H1 (cell line): ENCODE measurements around the gene SLC25A21. TPM values are rescaled to one million over a fixed set of nuclear protein-coding genes. Genes with fewer than 3 reads are reported as not detected.

Source experiments
- CTCF ChIA-PET: fragments of 300-600 bp; sonication (Branson Sonifier 250); formaldehyde crosslinking; loops from one replicate; lab custom pipeline; 2021; ENCODE audit not compliant: partially characterized antibody; lab: Charles Lee
- POLR2A ChIA-PET: fragments of 300-600 bp; sonication (Branson Sonifier 250); formaldehyde crosslinking; loops from one replicate; lab custom pipeline; 2021; ENCODE audit warnings: inconsistent platforms; ENCODE audit not compliant: partially characterized antibody; lab: Charles Lee
- DNase-seq, 2 experiments: peaks; one replicate each; pipeline versions ENCODE4 v3.0.0 to v3.0.0-alpha.2; 2010 to 2022; ENCODE audit warnings: low spot score in 2 of 2, low read depth in 1 of 2, mixed read lengths in 1 of 2
- FAIRE-seq: peaks from 2 replicates; lab custom pipeline; 2011; peaks lifted over from hg19 to GRCh38; lab: Jason Lieb, UNC
- H2AFZ ChIP-seq: 2 replicates; pipeline ENCODE4 v1.8.1; 2012; ENCODE audit warnings: low read length, inconsistent platforms
- H2AK5ac ChIP-seq: 2 replicates; pipeline ENCODE4 v1.6.1; 2013; ENCODE audit warnings: low read depth, low read length
- H2BK120ac ChIP-seq: replicated peaks from 2 replicates; pipeline ENCODE3; 2013; ENCODE audit warnings: low read depth, low read length, inconsistent platforms
- H2BK12ac ChIP-seq: 2 replicates; pipeline ENCODE4 v1.6.1; 2013; ENCODE audit warnings: low read depth, low read length
- H2BK15ac ChIP-seq: 2 replicates; pipeline ENCODE4 v1.6.1; 2013; ENCODE audit warnings: low read length
- H2BK20ac ChIP-seq: 2 replicates; pipeline ENCODE4 v1.6.1; 2013; ENCODE audit warnings: low read length
- H2BK5ac ChIP-seq: 2 replicates; pipeline ENCODE4 v1.6.1; 2013; ENCODE audit warnings: low read depth, low read length
- H3K14ac ChIP-seq: 2 replicates; pipeline ENCODE4 v1.6.1; 2013; ENCODE audit warnings: inconsistent platforms; ENCODE audit not compliant: insufficient read length
- H3K18ac ChIP-seq: 2 replicates; pipeline ENCODE4 v1.6.1; 2013; ENCODE audit warnings: low read length; ENCODE audit errors: extremely low read depth
- H3K23ac ChIP-seq: 2 replicates; pipeline ENCODE4 v1.6.1; 2013; ENCODE audit warnings: inconsistent platforms; ENCODE audit not compliant: insufficient read length
- H3K23me2 ChIP-seq: 2 replicates; pipeline ENCODE4 v1.6.1; 2013; ENCODE audit warnings: low read depth, low read length
- H3K27ac ChIP-seq: 2 replicates; pipeline ENCODE4 v1.6.1; 2011; ENCODE audit warnings: low read depth, low read length, inconsistent platforms
- H3K27me3 ChIP-seq, 4 experiments: replicated peaks in 1 of 4; 1 replicate in 1 of 4; 2 replicates in 3 of 4; pipeline versions ENCODE4 v1.6.1 to v1.8.1; 2011 to 2013; ENCODE audit warnings: low read length in 3 of 4, mild to moderate bottlenecking in 3 of 4, inconsistent platforms in 2 of 4, mixed read lengths in 2 of 4, moderate library complexity in 1 of 4; ENCODE audit not compliant: control insufficient read depth in 3 of 4, insufficient read depth in 3 of 4; ENCODE audit errors: extremely low read depth in 1 of 4
- H3K36me3 ChIP-seq, 4 experiments: 2 replicates each; pipeline versions ENCODE4 v1.6.1 to v1.8.1; 2011 to 2013; ENCODE audit warnings: mild to moderate bottlenecking in 4 of 4, low read length in 3 of 4, moderate library complexity in 2 of 4, control low read depth in 1 of 4, inconsistent platforms in 1 of 4; ENCODE audit not compliant: insufficient read depth in 4 of 4, control insufficient read depth in 2 of 4
- H3K4ac ChIP-seq: replicated peaks from 2 replicates; pipeline ENCODE3; 2013; ENCODE audit warnings: low read length, low read depth, mixed read lengths, inconsistent platforms; ENCODE audit not compliant: insufficient read length
- H3K4me1 ChIP-seq, 4 experiments: replicated peaks in 1 of 4; 1 replicate in 1 of 4; 2 replicates in 3 of 4; pipeline versions ENCODE4 v1.6.1 to v1.8.1; 2011 to 2013; ENCODE audit warnings: low read length in 3 of 4, inconsistent platforms in 2 of 4, mixed read lengths in 1 of 4; ENCODE audit not compliant: insufficient read depth in 4 of 4, control insufficient read depth in 3 of 4
- H3K4me2 ChIP-seq, 2 experiments: 2 replicates each; pipeline versions ENCODE4 v1.6.1 to v1.8.1; 2011 to 2013; ENCODE audit warnings: low read depth in 2 of 2, low read length in 2 of 2, control low read depth in 1 of 2, inconsistent platforms in 1 of 2, mild to moderate bottlenecking in 1 of 2; ENCODE audit not compliant: insufficient read depth in 1 of 2
- H3K4me3 ChIP-seq, 4 experiments: fragments of 200-600, 300-600 bp in 1 of 4; sonication (generic), shearing (Covaris generic), sonication (Bioruptor Twin) in 1 of 4; 2 replicates each; pipeline versions ENCODE4 v1.5.1 to v1.8.1; 2011 to 2016; ENCODE audit warnings: low read length in 4 of 4, low read depth in 3 of 4, control low read depth in 2 of 4, inconsistent platforms in 2 of 4, mild to moderate bottlenecking in 2 of 4, mixed read lengths in 1 of 4, moderate library complexity in 1 of 4; ENCODE audit not compliant: insufficient read depth in 2 of 4; ENCODE audit errors: extremely low read depth in 1 of 4
- H3K56ac ChIP-seq: replicated peaks from 2 replicates; pipeline ENCODE3; 2013; ENCODE audit warnings: low read depth, mild to moderate bottlenecking, mixed read lengths, low read length, inconsistent platforms; ENCODE audit not compliant: insufficient read length
- H3K79me1 ChIP-seq: 2 replicates; pipeline ENCODE4 v1.6.1; 2013; ENCODE audit warnings: low read depth, low read length, control low read depth
- H3K79me2 ChIP-seq, 2 experiments: 2 replicates each; pipeline versions ENCODE4 v1.6.1 to v1.8.1; 2012 to 2013; ENCODE audit warnings: low read length in 2 of 2, mild to moderate bottlenecking in 2 of 2, inconsistent platforms in 1 of 2; ENCODE audit not compliant: insufficient read depth in 2 of 2, control insufficient read depth in 1 of 2
- H3K9ac ChIP-seq, 4 experiments: replicated peaks in 1 of 4; 1 replicate in 1 of 4; 2 replicates in 3 of 4; pipeline versions ENCODE4 v1.6.1 to v1.8.1; 2011 to 2013; ENCODE audit warnings: low read depth in 3 of 4, low read length in 3 of 4, control low read depth in 2 of 4, mild to moderate bottlenecking in 2 of 4, moderate library complexity in 2 of 4, inconsistent platforms in 1 of 4; ENCODE audit errors: extremely low read depth in 1 of 4
- H3K9me3 ChIP-seq, 2 experiments: 2 replicates each; pipeline versions ENCODE4 v1.6.1 to v1.8.1; 2012 to 2013; ENCODE audit warnings: mild to moderate bottlenecking in 2 of 2, moderate library complexity in 2 of 2, control low read depth in 1 of 2, inconsistent platforms in 1 of 2, low read depth in 1 of 2, low read length in 1 of 2, mixed read lengths in 1 of 2; ENCODE audit not compliant: insufficient read depth in 2 of 2
- H4K20me1 ChIP-seq, 2 experiments: replicated peaks in 1 of 2; 2 replicates each; pipeline versions ENCODE3 to v1.8.1; 2011 to 2013; ENCODE audit warnings: inconsistent platforms in 2 of 2, low read length in 2 of 2, mild to moderate bottlenecking in 1 of 2; ENCODE audit not compliant: insufficient read depth in 2 of 2, control insufficient read depth in 1 of 2
- H4K5ac ChIP-seq: 2 replicates; pipeline ENCODE4 v1.6.1; 2013; ENCODE audit warnings: low read length, low read depth, mixed read lengths, inconsistent platforms; ENCODE audit not compliant: insufficient read length
- H4K8ac ChIP-seq: 2 replicates; pipeline ENCODE4 v1.8.0; 2013; ENCODE audit warnings: mild to moderate bottlenecking, moderate library complexity, low read length, inconsistent platforms; ENCODE audit not compliant: insufficient read depth; ENCODE audit errors: extremely low read depth
- H4K91ac ChIP-seq: replicated peaks from 2 replicates; pipeline ENCODE3; 2013; ENCODE audit warnings: low read length, mixed read lengths, inconsistent platforms; ENCODE audit not compliant: insufficient read length
- WGBS, 2 experiments: shearing (Covaris generic) in 1 of 2; methylation state at CpG; one replicate each; pipeline versions ENCODE4 v1.1.6 to v1.1.7; 2013 to 2015; ENCODE audit warnings: low lambda C conversion rate in 2 of 2, mixed read lengths in 2 of 2, inconsistent platforms in 1 of 2, low coverage in 1 of 2, missing lambda C conversion rate in 1 of 2; ENCODE audit not compliant: insufficient replicate concordance in 2 of 2, insufficient coverage in 1 of 2, insufficient read length in 1 of 2; ENCODE audit errors: extremely low coverage in 1 of 2, missing lambda C conversion rate in 1 of 2; 5-methylcytosine and 5-hydroxymethylcytosine counted together
- polyA plus RNA-seq, 7 experiments: library from polyadenylated mRNA; depleted of rRNA in 3 of 7; stranded (reverse) in 5 of 7; unstranded in 2 of 7; fragments of >200 nt in 5 of 7; fragments of 200-250 nt in 2 of 7; gene quantifications; 1 replicate in 5 of 7; 2 replicates in 1 of 7; 4 replicates in 1 of 7; pipeline versions ENCODE4 v1.2.1 to v1.2.3, GENCODE V29; 2011 to 2013; ENCODE audit warnings: missing spikeins in 2 of 7, mixed read lengths in 2 of 7
- total RNA-seq: library from RNA; stranded (reverse); fragmentation: NEBNext Ultra II Directional; extraction: Animal tissue kit (Norgen Biotek cat#: 25700); gene quantifications from 2 replicates; pipeline ENCODE4 v1.2.1, GENCODE V29; 2021
- TF ChIP-seq, protein P1 (sequence below): IDR thresholded peaks from 2 replicates; pipeline ENCODE4 v1.6.1; 2011; ENCODE audit warnings: low read depth, mild to moderate bottlenecking, low read length; ENCODE audit not compliant: insufficient read depth

SLC25A21 gene
- total and polyA plus RNA-seq, 2 of the 8 experiments (the other 6 are each of a cell fraction or from before 2014, with no cell fraction given), result 6.9 to 15.7 TPM

DNA sequence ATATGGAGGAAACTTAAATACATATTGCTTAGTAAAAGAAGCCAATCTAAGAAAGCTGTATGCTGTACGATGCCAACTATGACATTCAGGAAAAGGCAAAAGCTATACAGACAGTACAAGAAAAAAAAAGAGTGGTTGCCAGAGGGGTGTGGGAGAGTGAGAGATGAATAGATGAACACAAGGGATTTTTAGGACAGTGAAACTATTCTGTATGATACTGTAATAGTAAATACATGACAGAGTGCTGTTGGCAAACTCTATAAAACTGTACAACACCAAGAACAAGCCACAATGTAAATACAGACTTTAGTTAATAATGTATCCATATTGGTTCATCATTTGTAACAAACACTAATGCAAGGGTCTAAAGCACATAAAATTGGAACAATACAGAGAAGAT is 14.5 kb upstream of the SLC25A21 start:
- no peak overlapping the region for H2AFZ ChIP-seq
- H2BK15ac ChIP-seq, result no peak overlapping the region
- no peak overlapping the region for H3K23ac ChIP-seq
- H2BK12ac ChIP-seq, result no peak overlapping the region
- CTCF ChIA-PET, result interaction anchor here (3.2 kb wide), 1 partner anchor 10 kb away, joined by 9 read pairs; the partner anchor contains the start of gene MIPOL1
- H2BK20ac ChIP-seq, result no peak overlapping the region
- DNase-seq (no peak), FAIRE-seq (no peak)
- H3K79me2 ChIP-seq, result no peaks in the 10 kb centered on the region
- H4K20me1 ChIP-seq, result no peaks in the 10 kb centered on the region
- no peaks in the 10 kb centered on the region for H3K23me2 ChIP-seq
- H3K14ac ChIP-seq, result no peak overlapping the region
- POLR2A ChIA-PET, result interaction anchor here (1.7 to 2.6 kb wide), 2 partner anchors 11 to 15 kb away, joined by 4 to 14 read pairs; partner anchors contain the start of genes MIPOL1 and SLC25A21
- no peaks in the 10 kb centered on the region for H3K9me3 ChIP-seq
- no peak overlapping the region for H3K18ac ChIP-seq
- H2BK5ac ChIP-seq, result no peak overlapping the region
- H3K4me2 ChIP-seq, result no peak overlapping the region
- H4K5ac ChIP-seq, result no peak overlapping the region
- WGBS, 2 experiments, result 91% methylated on average over 1 of the region's 1 CpG; no CpG with 5 or more reads in 1 of the 2 experiments
- H3K56ac ChIP-seq, result no peak overlapping the region
- H2AK5ac ChIP-seq, result no peak overlapping the region
- H4K8ac ChIP-seq, result no peak overlapping the region
- no peak overlapping the region for H4K91ac ChIP-seq
- no peaks in the 10 kb centered on the region for H3K27me3 ChIP-seq
- H3K27ac ChIP-seq, result no peak overlapping the region
- no peak overlapping the region for H3K4ac ChIP-seq
- H2BK120ac ChIP-seq, result no peak overlapping the region
- H3K4me1 ChIP-seq, result peaks cover 0 to 2% (median 0%) of the 10 kb centered on the region in 4 experiments; a peak in 1 of 7 replicates
- H3K9ac ChIP-seq, result no peak overlapping the region
- no peak overlapping the region for H3K4me3 ChIP-seq
- H3K36me3 ChIP-seq, result no peaks in the 10 kb centered on the region
- no peaks in the 10 kb centered on the region; the same call in 1 of the 2 replicates for H3K79me1 ChIP-seq
- TF ChIP-seq, protein P1, sequence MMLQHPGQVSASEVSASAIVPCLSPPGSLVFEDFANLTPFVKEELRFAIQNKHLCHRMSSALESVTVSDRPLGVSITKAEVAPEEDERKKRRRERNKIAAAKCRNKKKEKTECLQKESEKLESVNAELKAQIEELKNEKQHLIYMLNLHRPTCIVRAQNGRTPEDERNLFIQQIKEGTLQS, result no peak
